Glutamatergic neuron (in vitro differentiated cells): Measurements from ENCODE around the gene ZFP57. TPM values are rescaled to one million over a fixed set of nuclear protein-coding genes. Genes with fewer than 3 reads are reported as not detected.

Experiments used
- DNase-seq: peaks from one replicate; pipeline ENCODE4 v3.0.0; 2022
- H3K27ac Mint-ChIP-seq: one replicate; pipeline ENCODE4 v1.8.0; 2020; ENCODE audit warnings: mild to moderate bottlenecking, mixed read lengths, inconsistent platforms; ENCODE audit not compliant: unreplicated experiment
- H3K27me3 Mint-ChIP-seq: one replicate; pipeline ENCODE4 v1.8.0; 2020; ENCODE audit warnings: mild to moderate bottlenecking, moderate library complexity, mixed read lengths, inconsistent platforms; ENCODE audit not compliant: unreplicated experiment
- H3K36me3 Mint-ChIP-seq: one replicate; pipeline ENCODE4 v1.8.0; 2020; ENCODE audit warnings: mild to moderate bottlenecking, mixed read lengths, inconsistent platforms; ENCODE audit not compliant: unreplicated experiment
- H3K4me1 Mint-ChIP-seq: one replicate; pipeline ENCODE4 v1.8.0; 2020; ENCODE audit warnings: mild to moderate bottlenecking, low read depth, mixed read lengths, inconsistent platforms; ENCODE audit not compliant: unreplicated experiment
- H3K4me3 Mint-ChIP-seq: one replicate; pipeline ENCODE4 v1.8.0; 2020; ENCODE audit warnings: mild to moderate bottlenecking, mixed read lengths, inconsistent platforms; ENCODE audit not compliant: unreplicated experiment
- H3K9me3 Mint-ChIP-seq: one replicate; pipeline ENCODE4 v1.8.0; 2020; ENCODE audit warnings: mild to moderate bottlenecking, moderate library complexity, mixed read lengths, inconsistent platforms; ENCODE audit not compliant: unreplicated experiment
- CTCF ChIP-seq: fragments of 200-600 bp; sonication (generic); IDR thresholded peaks from one replicate; pipeline ENCODE4 v1.5.0; 2021; ENCODE audit not compliant: partially characterized antibody, unreplicated experiment
- total RNA-seq: library from RNA; stranded (reverse); fragmentation: NEBNext Ultra II Directional; extraction: Animal tissue kit (Norgen Biotek cat#: 25700); gene quantifications from one replicate; pipeline ENCODE4 v1.2.1, GENCODE V29; 2021; ENCODE audit not compliant: unreplicated experiment

The ZFP57 gene
- total RNA-seq, 1 donor from 2014 or later: not detected

- TF ChIP-seq CTCF: no peak
- Mint-ChIP-seq H3K27ac (no peak overlapping the region), H3K4me3 (no peak overlapping the region), H3K9me3 (peaks cover 3% of the 10 kb centered on the region), H3K4me1 (no peaks in the 10 kb centered on the region), H3K36me3 (no peaks in the 10 kb centered on the region), H3K27me3 (no peaks in the 10 kb centered on the region)
- DNase-seq: no peak
These were observed 24.8 kb downstream of the ZFP57 start for GRCh38 chr6:29656157-29656556.

- TF ChIP-seq CTCF: no peak
- H3K9me3 Mint-ChIP-seq: peaks cover 3% of the 10 kb centered on the region
- no peaks in the 10 kb centered on the region for H3K4me1 Mint-ChIP-seq
- no peak for DNase-seq
- H3K4me3 Mint-ChIP-seq: no peak overlapping the region
- no peak overlapping the region for H3K27ac Mint-ChIP-seq
- H3K27me3 Mint-ChIP-seq: no peaks in the 10 kb centered on the region
- no peaks in the 10 kb centered on the region for H3K36me3 Mint-ChIP-seq
These were observed 25.3 kb downstream of the ZFP57 start for GRCh38 chr6:29655658-29656057.

GRCh38 chr6:29653452-29654038, 27.4 kb downstream of the ZFP57 start:
- H3K27ac Mint-ChIP-seq: no peak overlapping the region
- peak; percentile 91 for TF ChIP-seq CTCF
- no peaks in the 10 kb centered on the region for H3K27me3 Mint-ChIP-seq
- peaks cover 3% of the 10 kb centered on the region for H3K9me3 Mint-ChIP-seq
- no peaks in the 10 kb centered on the region for H3K4me1 Mint-ChIP-seq
- H3K36me3 Mint-ChIP-seq: no peaks in the 10 kb centered on the region
- H3K4me3 Mint-ChIP-seq: no peak overlapping the region
- DNase-seq: no peak

GRCh38 chr6:29652198-29652584, 28.8 kb downstream of the ZFP57 start:
- no peaks in the 10 kb centered on the region for H3K36me3 Mint-ChIP-seq
- no peak overlapping the region for H3K27ac Mint-ChIP-seq
- peaks cover 3% of the 10 kb centered on the region for H3K9me3 Mint-ChIP-seq

More at GRCh38 chr6:29652198-29652584, 28.8 kb downstream of the ZFP57 start:
- Mint-ChIP-seq H3K4me1 (no peaks in the 10 kb centered on the region), H3K4me3 (no peak overlapping the region), H3K27me3 (no peaks in the 10 kb centered on the region)
- no peak for DNase-seq
- no peak for TF ChIP-seq CTCF
